HEK293T (cell line): ENCODE measurements around the gene CLHC1.

Source experiments
- ARNT ChIP-seq: fragments of 450-650 bp; IDR thresholded peaks from 2 replicates; pipeline ENCODE4 v1.6.1; 2017; ENCODE audit warnings: mild to moderate bottlenecking
- CTBP1 ChIP-seq: fragments of 450-650 bp; IDR thresholded peaks from 2 replicates; pipeline ENCODE4 v1.6.1; 2016; ENCODE audit warnings: borderline replicate concordance
- ELF4 ChIP-seq: fragments of 450-650 bp; IDR thresholded peaks from 2 replicates; pipeline ENCODE4 v1.6.1; 2017; ENCODE audit warnings: antibody characterized with exemption
- FOXA1 ChIP-seq: fragments of 450-650 bp; IDR thresholded peaks from 2 replicates; pipeline ENCODE4 v1.6.1; 2016; ENCODE audit warnings: mild to moderate bottlenecking
- FOXK2 ChIP-seq: fragments of 450-650 bp; IDR thresholded peaks from 2 replicates; pipeline ENCODE4 v1.6.1; 2016; ENCODE audit warnings: mild to moderate bottlenecking
- FOXM1 ChIP-seq: fragments of 450-650 bp; IDR thresholded peaks from 2 replicates; pipeline ENCODE4 v1.6.1; 2017; ENCODE audit warnings: mild to moderate bottlenecking, borderline replicate concordance
- HDGF ChIP-seq: fragments of 450-650 bp; IDR thresholded peaks from 2 replicates; pipeline ENCODE4 v1.6.1; 2017; ENCODE audit warnings: antibody characterized with exemption, borderline replicate concordance
- L3MBTL2 ChIP-seq: fragments of 450-650 bp; conservative IDR thresholded peaks from 2 replicates; pipeline ENCODE4 v1.6.1; 2016; ENCODE audit warnings: mild to moderate bottlenecking
- SUZ12 ChIP-seq: fragments of 450-650 bp; IDR thresholded peaks from 2 replicates; pipeline ENCODE4 v1.6.1; 2016; ENCODE audit warnings: mild to moderate bottlenecking
- TARDBP ChIP-seq: fragments of 450-650 bp; IDR thresholded peaks from 2 replicates; pipeline ENCODE4 v1.6.1; 2016
- ZNF384 ChIP-seq: fragments of 450-650 bp; IDR thresholded peaks from 2 replicates; pipeline ENCODE4 v1.6.1; 2016
- TF ChIP-seq, protein P1 (sequence below): fragments of 450-650 bp; IDR thresholded peaks from 2 replicates; pipeline ENCODE4 v1.6.1; 2016

GRCh38 chr2:55144922-55145820 is 86.9 kb downstream of the CLHC1 start:
- TF ChIP-seq ELF4 (no peak), L3MBTL2 (no peak), FOXA1 (no peak), HDGF (no peak), FOXM1 (no peak), CTBP1 (no peak), ZNF384 (no peak), ARNT (no peak), SUZ12 (no peak), FOXK2 (no peak), TARDBP (no peak)
- TF ChIP-seq, protein P1, sequence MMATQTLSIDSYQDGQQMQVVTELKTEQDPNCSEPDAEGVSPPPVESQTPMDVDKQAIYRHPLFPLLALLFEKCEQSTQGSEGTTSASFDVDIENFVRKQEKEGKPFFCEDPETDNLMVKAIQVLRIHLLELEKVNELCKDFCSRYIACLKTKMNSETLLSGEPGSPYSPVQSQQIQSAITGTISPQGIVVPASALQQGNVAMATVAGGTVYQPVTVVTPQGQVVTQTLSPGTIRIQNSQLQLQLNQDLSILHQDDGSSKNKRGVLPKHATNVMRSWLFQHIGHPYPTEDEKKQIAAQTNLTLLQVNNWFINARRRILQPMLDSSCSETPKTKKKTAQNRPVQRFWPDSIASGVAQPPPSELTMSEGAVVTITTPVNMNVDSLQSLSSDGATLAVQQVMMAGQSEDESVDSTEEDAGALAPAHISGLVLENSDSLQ, result no peak
